ENCODE data around the gene RFTN1. TPM values are rescaled to one million over a fixed set of nuclear protein-coding genes. Genes with fewer than 3 reads are reported as not detected.
A peak's percentile ranks its signal among the peaks of the same experiment; 100 is the strongest.

The RFTN1 gene
- total and polyA plus RNA-seq, 2 donors (not counting 1 experiment from before 2014, with no cell fraction given) = 32.4 to 156 TPM

- ATAC-seq (ENCODE audit: low read depth) = no peak
- no peak overlapping the region for H2AFZ ChIP-seq (ENCODE audit: insufficient read depth, low read depth, low read length, poor library complexity, severe bottlenecking)
- H3K27me3 Mint-ChIP-seq = no peaks in the 10 kb centered on the region
- no peak overlapping the region for H3K4me2 ChIP-seq (replicated peaks; ENCODE audit: low read depth, low read length, poor library complexity, severe bottlenecking)
- TF ChIP-seq CTCF (IDR thresholded peaks at IDR 0.05) (no peak), EZH2 (IDR thresholded peaks at IDR 0.05; ENCODE audit: borderline replicate concordance, insufficient read depth, low read depth, low read length, poor library complexity, severe bottlenecking) (no peak)
- DNase-seq = no peak
- no peak overlapping the region for H3K4me3 ChIP-seq (ENCODE audit: control extremely low read depth in 1 of 5, extremely low read depth in 1 of 5, insufficient read depth in 1 of 5, low read depth in 2 of 5, low read length in 4 of 5)
- peaks cover 93% of the 10 kb centered on the region for H3K79me2 ChIP-seq (ENCODE audit: control insufficient read depth, insufficient read depth, low read length)
- peaks cover 27 to 38% of the 10 kb centered on the region in 2 donors for H3K4me1 ChIP-seq (ENCODE audit: control insufficient read depth in 2 of 2, insufficient read depth in 2 of 2, low read length in 2 of 2)
- H3K27ac ChIP-seq (ENCODE audit: low read length in 2 of 2) = peak overlapping the region in 1 of 2 donors; percentile 74
- no peak overlapping the region for H3K27ac Mint-ChIP-seq
- H3K4me1 Mint-ChIP-seq = peaks cover 45% of the 10 kb centered on the region
- intact Hi-C loops (cut with micrococcal nuclease) = no loop called here
- peaks cover 0 to 33% of the 10 kb centered on the region in 2 experiments for H3K36me3 ChIP-seq (replicated peaks in 1 of 2; ENCODE audit: control extremely low read depth in 1 of 2, control insufficient read depth in 1 of 2, extremely low read depth in 1 of 2, insufficient read depth in 2 of 2, low read length in 1 of 2)
- no peak overlapping the region for H3K9ac ChIP-seq (ENCODE audit: low read length)
- H3K9me3 Mint-ChIP-seq (ENCODE audit: insufficient read depth) = no peaks in the 10 kb centered on the region
- no peak overlapping the region for H3K4me3 Mint-ChIP-seq
- no peaks in the 10 kb centered on the region for H4K20me1 ChIP-seq (ENCODE audit: control insufficient read depth, insufficient read depth, low read length, poor library complexity, severe bottlenecking)
- POLR2A ChIA-PET = no interaction called here
- CTCF ChIA-PET = no interaction called here
- H3K27me3 ChIP-seq (replicated peaks in 1 of 4; ENCODE audit: control extremely low read depth in 1 of 4, control insufficient read depth in 3 of 4, insufficient read depth in 4 of 4, low read length in 3 of 4) = no peaks in the 10 kb centered on the region
- no peaks in the 10 kb centered on the region for H3K9me3 ChIP-seq (ENCODE audit: control extremely low read depth in 1 of 3, control insufficient read depth in 2 of 3, insufficient read depth in 1 of 3, low read length in 2 of 3)
- WGBS (ENCODE audit: insufficient coverage) = 92% methylated on average over 2 of the region's 6 CpGs
These were observed 26.5 kb downstream of the RFTN1 start for GRCh38 chr3:16486951-16487480.

GRCh38 chr3:16486201-16486600 is 27.3 kb downstream of the RFTN1 start:
- DNase-seq = no peak
- WGBS (ENCODE audit: insufficient coverage) = 85% methylated on average over 2 of the region's 2 CpGs
- H3K36me3 ChIP-seq (replicated peaks in 1 of 2; ENCODE audit: control extremely low read depth in 1 of 2, control insufficient read depth in 1 of 2, extremely low read depth in 1 of 2, insufficient read depth in 2 of 2, low read length in 1 of 2) = peaks cover 0 to 27% of the 10 kb centered on the region in 2 experiments
- peak overlapping the region; percentile 7 for H3K27ac Mint-ChIP-seq
- no peak overlapping the region for H3K9ac ChIP-seq (ENCODE audit: low read length)
- intact Hi-C loops (cut with micrococcal nuclease) = no loop called here
- no peak overlapping the region for H3K4me3 Mint-ChIP-seq
- H3K27ac ChIP-seq (ENCODE audit: low read length in 2 of 2) = peak overlapping the region in 1 of 2 donors; percentile 74
- H3K9me3 ChIP-seq (ENCODE audit: control extremely low read depth in 1 of 3, control insufficient read depth in 2 of 3, insufficient read depth in 1 of 3, low read length in 2 of 3) = no peaks in the 10 kb centered on the region
- no peaks in the 10 kb centered on the region for H3K27me3 Mint-ChIP-seq
- no peak for ATAC-seq (ENCODE audit: low read depth)
- TF ChIP-seq EZH2 (IDR thresholded peaks at IDR 0.05; ENCODE audit: borderline replicate concordance, insufficient read depth, low read depth, low read length, poor library complexity, severe bottlenecking) = no peak
- no peak for TF ChIP-seq CTCF (IDR thresholded peaks at IDR 0.05)
- H3K4me1 ChIP-seq (ENCODE audit: control insufficient read depth in 2 of 2, insufficient read depth in 2 of 2, low read length in 2 of 2) = peaks cover 34 to 44% of the 10 kb centered on the region in 2 donors
- H3K4me2 ChIP-seq (replicated peaks; ENCODE audit: low read depth, low read length, poor library complexity, severe bottlenecking) = no peak overlapping the region
- H3K4me1 Mint-ChIP-seq = peaks cover 54% of the 10 kb centered on the region
- no peaks in the 10 kb centered on the region for H3K27me3 ChIP-seq (replicated peaks in 1 of 4; ENCODE audit: control extremely low read depth in 1 of 4, control insufficient read depth in 3 of 4, insufficient read depth in 4 of 4, low read length in 3 of 4)
- H3K9me3 Mint-ChIP-seq (ENCODE audit: insufficient read depth) = no peaks in the 10 kb centered on the region
- H3K79me2 ChIP-seq (ENCODE audit: control insufficient read depth, insufficient read depth, low read length) = peaks cover 90% of the 10 kb centered on the region
- H4K20me1 ChIP-seq (ENCODE audit: control insufficient read depth, insufficient read depth, low read length, poor library complexity, severe bottlenecking) = no peaks in the 10 kb centered on the region
- H3K4me3 ChIP-seq (ENCODE audit: control extremely low read depth in 1 of 5, extremely low read depth in 1 of 5, insufficient read depth in 1 of 5, low read depth in 2 of 5, low read length in 4 of 5) = no peak overlapping the region
- POLR2A ChIA-PET = no interaction called here
- CTCF ChIA-PET = interaction anchor here (1.1 kb wide), 1 partner anchor 9 kb away, joined by 3 read pairs; no protein-coding TSS in a partner anchor
- no peak overlapping the region for H2AFZ ChIP-seq (ENCODE audit: insufficient read depth, low read depth, low read length, poor library complexity, severe bottlenecking)
